HL-60 (cell line): ENCODE results near the gene LANCL2.

Experiments
- DNase-seq, 2 experiments: peaks; one replicate each; pipeline ENCODE4 v3.0.0-alpha.2; 2010 to 2020; ENCODE audit warnings: low read depth in 1 of 2, low spot score in 1 of 2
- H3K27ac ChIP-seq: fragments of 250-450 bp; sonication (Bioruptor Pico); replicated peaks from 2 replicates; pipeline ENCODE4 v1.5.1; 2020; ENCODE audit warnings: mild to moderate bottlenecking, moderate library complexity
- H3K27me3 ChIP-seq: fragments of 250-450 bp; sonication (Bioruptor Pico); 2 replicates; pipeline ENCODE4 v1.5.1; 2021; ENCODE audit warnings: mild to moderate bottlenecking, moderate library complexity; ENCODE audit not compliant: insufficient read depth, poor library complexity, severe bottlenecking
- H3K4me3 ChIP-seq: replicated peaks from 2 replicates; pipeline ENCODE4 v1.5.1; 2011; ENCODE audit warnings: mild to moderate bottlenecking, control low read depth, low read length; ENCODE audit not compliant: insufficient read depth
- CTCF ChIP-seq: IDR thresholded peaks from one replicate; pipeline ENCODE4 v1.5.1; 2011; ENCODE audit warnings: low read length, control low read depth, inconsistent platforms; ENCODE audit not compliant: insufficient read depth
- GABPA ChIP-seq: IDR thresholded peaks from 2 replicates; pipeline ENCODE4 v1.6.1; 2012; ENCODE audit warnings: low read depth
- POLR2AphosphoS5 ChIP-seq: IDR thresholded peaks from 2 replicates; pipeline ENCODE4 v1.6.1; 2012; ENCODE audit warnings: low read depth
- REST ChIP-seq: IDR thresholded peaks from 2 replicates; pipeline ENCODE4 v1.6.1; 2012; ENCODE audit warnings: low read depth; ENCODE audit not compliant: insufficient replicate concordance
- SPI1 ChIP-seq: IDR thresholded peaks from 2 replicates; pipeline ENCODE4 v1.6.1; 2012; ENCODE audit warnings: low read depth, mild to moderate bottlenecking, borderline replicate concordance

LANCL2 gene

GRCh38 chr7:55374213-55374612, 9.1 kb downstream of the LANCL2 start:
- no peak for DNase-seq
- TF ChIP-seq REST (no peak), SPI1 (no peak), POLR2AphosphoS5 (no peak), CTCF (no peak), GABPA (no peak)
- Histone ChIP-seq H3K27me3 (no peaks in the 10 kb centered on the region), H3K27ac (no peak overlapping the region), H3K4me3 (no peak overlapping the region)

GRCh38 chr7:55375237-55375636, 10.1 kb downstream of the LANCL2 start:
- Histone ChIP-seq H3K27ac (no peak overlapping the region), H3K4me3 (no peak overlapping the region), H3K27me3 (no peaks in the 10 kb centered on the region)
- TF ChIP-seq GABPA (no peak), REST (no peak), POLR2AphosphoS5 (no peak), CTCF (no peak)
- DNase-seq = no peak

GRCh38 chr7:55377162-55377817, 12.2 kb downstream of the LANCL2 start:
- Histone ChIP-seq H3K27me3 (no peaks in the 10 kb centered on the region), H3K4me3 (no peak overlapping the region), H3K27ac (no peak overlapping the region)
- no peak for DNase-seq
- TF ChIP-seq GABPA (no peak), CTCF (no peak), REST (no peak), POLR2AphosphoS5 (no peak), SPI1 (no peak)
